Islet of Langerhans (tissue), 1 donor: ENCODE results near the gene TBC1D2.
"Not testable (repeated sequence)": the region's sequence is repeated elsewhere in the genome, so short reads cannot be mapped to it uniquely, and the experiment has no call there.

Experiments used
- FAIRE-seq: peaks from one replicate; lab custom pipeline; 2011; peaks lifted over from hg19 to GRCh38; lab: Jason Lieb, UNC

TBC1D2 gene

GRCh38 chr9:98255578-98256296 lies at the start of gene TBC1D2:
Gene TBC1D2, minus strand, starts transcription at chr9:98255649. Its CDS starts 108 bp downstream, at chr9:98255541.
- FAIRE-seq: no peak

- FAIRE-seq: no peak
Measured at GRCh38 chr9:98304381-98304780, 48.9 kb upstream of the TBC1D2 start.

GRCh38 chr9:98303633-98304125 lies 48.2 kb upstream of the TBC1D2 start:
- FAIRE-seq: no peak

GRCh38 chr9:98302938-98303632 lies 47.6 kb upstream of the TBC1D2 start:
- FAIRE-seq: no peak

- FAIRE-seq: no peak
Measured at GRCh38 chr9:98302150-98302549, 46.7 kb upstream of the TBC1D2 start.

GRCh38 chr9:98300611-98301010 lies 45.2 kb upstream of the TBC1D2 start:
- FAIRE-seq: no peak

- no peak for FAIRE-seq
Measured at GRCh38 chr9:98298476-98298875, 43.0 kb upstream of the TBC1D2 start.

- FAIRE-seq: no peak
Measured at GRCh38 chr9:98295824-98296223, 40.4 kb upstream of the TBC1D2 start.

- no peak for FAIRE-seq
Measured at GRCh38 chr9:98291820-98292219, 36.4 kb upstream of the TBC1D2 start.

GRCh38 chr9:98290411-98290810 lies 35.0 kb upstream of the TBC1D2 start:
- FAIRE-seq: no peak

- FAIRE-seq: no peak
Measured at GRCh38 chr9:98289614-98290201, 34.3 kb upstream of the TBC1D2 start.

GRCh38 chr9:98288881-98289280 lies 33.4 kb upstream of the TBC1D2 start:
- FAIRE-seq: no peak

- FAIRE-seq: no peak
Measured at GRCh38 chr9:98287384-98287783, 31.9 kb upstream of the TBC1D2 start.

GRCh38 chr9:98285446-98285845 lies 30.0 kb upstream of the TBC1D2 start:
- FAIRE-seq: no peak

GRCh38 chr9:98284754-98285153 lies 29.3 kb upstream of the TBC1D2 start:
- no peak for FAIRE-seq

GRCh38 chr9:98283143-98283542 lies 27.7 kb upstream of the TBC1D2 start:
- FAIRE-seq: not testable (repeated sequence)

GRCh38 chr9:98281281-98281680 lies 25.8 kb upstream of the TBC1D2 start:
- FAIRE-seq: no peak

GRCh38 chr9:98280574-98280973 lies 25.1 kb upstream of the TBC1D2 start:
- no peak for FAIRE-seq

GRCh38 chr9:98280162-98280561 lies 24.7 kb upstream of the TBC1D2 start:
- no peak for FAIRE-seq

- no peak for FAIRE-seq
Measured at GRCh38 chr9:98276907-98277469, 21.5 kb upstream of the TBC1D2 start.

GRCh38 chr9:98275159-98275558 lies 19.7 kb upstream of the TBC1D2 start:
- no peak for FAIRE-seq

GRCh38 chr9:98272083-98272482 lies 16.6 kb upstream of the TBC1D2 start:
- no peak for FAIRE-seq

GRCh38 chr9:98271479-98271878 lies 16.0 kb upstream of the TBC1D2 start:
- no peak for FAIRE-seq
